Stimulated activated CD8-positive, alpha-beta memory T cell treated with anti-CD3 and anti-CD28 coated beads, Interleukin-7, amount 100 ng/mL, for 24 hours (primary cell): ENCODE data around the gene PRSS53.

ENCODE experiments used
- DNase-seq: peaks from one replicate; pipeline ENCODE4 v3.0.0-alpha.2; 2020; ENCODE audit warnings: low read depth

The PRSS53 gene

GRCh38 chr16:31077592-31078396 lies 10.9 kb downstream of the PRSS53 start:
- no peak for DNase-seq

- no peak for DNase-seq
Observed at GRCh38 chr16:31077024-31077423, 11.7 kb downstream of the PRSS53 start.

DNA sequence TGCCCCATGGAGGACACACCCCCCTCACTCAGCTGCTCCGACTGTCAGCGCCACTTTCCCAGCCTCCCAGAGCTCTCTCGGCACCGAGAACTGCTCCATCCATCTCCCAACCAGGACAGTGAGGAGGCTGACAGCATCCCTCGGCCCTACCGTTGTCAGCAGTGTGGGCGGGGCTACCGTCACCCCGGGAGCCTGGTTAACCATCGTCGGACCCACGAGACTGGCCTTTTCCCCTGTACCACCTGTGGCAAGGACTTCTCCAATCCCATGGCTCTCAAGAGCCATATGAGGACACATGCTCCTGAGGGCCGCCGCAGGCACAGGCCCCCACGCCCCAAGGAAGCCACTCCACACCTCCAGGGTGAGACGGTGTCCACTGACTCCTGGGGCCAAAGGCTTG lies 12.4 kb downstream of the PRSS53 start:
- no peak for DNase-seq

DNA sequence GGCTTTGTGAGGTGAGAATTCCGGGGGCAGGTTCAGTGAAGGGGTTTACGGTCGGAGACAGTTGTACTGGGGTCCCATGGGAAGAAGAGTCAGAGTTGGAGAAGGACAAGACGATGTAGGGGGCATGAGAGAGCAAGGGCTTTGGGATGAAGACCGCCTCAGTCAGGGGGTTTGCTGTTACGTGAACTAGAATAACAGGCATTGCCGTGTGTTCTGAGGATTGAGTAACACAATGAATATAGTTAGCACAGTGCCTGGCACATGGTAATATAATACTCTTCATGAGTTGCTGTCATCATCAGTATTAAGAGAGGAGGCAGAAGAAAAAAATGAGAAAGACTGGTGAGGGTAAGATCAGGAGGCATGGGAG lies 13.9 kb downstream of the PRSS53 start:
- no peak for DNase-seq

GRCh38 chr16:31073970-31074813 lies 14.6 kb downstream of the PRSS53 start, which contains the start of the genes ZNF646 and ZNF668:
ZNF646 (plus strand) TSS chr16:31074422; CDS start chr16:31076325, 1,903 bp downstream.
ZNF668 (minus strand) TSS chr16:31074240; CDS start chr16:31064459, 9,781 bp downstream.
- peak; percentile 95 for DNase-seq

GRCh38 chr16:31073142-31073969 lies 15.4 kb downstream of the PRSS53 start:
- DNase-seq: peak; percentile 85

DNA sequence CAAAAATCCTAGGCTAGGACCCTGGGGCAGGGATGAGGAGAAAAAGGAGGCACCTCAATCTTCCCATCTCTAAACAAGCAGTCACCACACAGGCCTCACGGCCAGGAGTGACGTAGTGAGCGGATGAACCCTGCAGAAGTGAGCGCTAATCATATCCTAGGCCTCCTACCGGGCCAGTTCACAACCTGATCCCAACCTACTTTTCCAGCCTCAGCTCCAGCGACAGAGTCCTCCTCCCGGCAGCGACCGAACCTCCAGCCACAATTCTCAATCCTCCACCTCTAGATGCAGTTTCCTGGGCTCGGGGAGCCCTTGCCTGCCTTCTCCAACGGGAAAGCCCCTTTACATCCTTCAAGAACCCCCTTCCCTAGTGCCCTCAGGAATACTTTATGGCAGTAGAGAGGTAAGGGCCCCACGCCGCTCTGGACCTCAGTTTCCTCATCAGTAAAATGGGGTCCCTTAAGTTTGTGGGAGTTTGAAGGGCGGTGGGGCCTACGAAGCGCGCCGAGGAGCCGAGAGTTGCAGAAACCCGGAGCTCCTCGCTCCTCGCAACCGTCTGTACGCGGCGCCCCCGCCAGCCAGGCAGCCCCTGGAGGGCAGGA lies 16.1 kb downstream of the PRSS53 start:
- no peak for DNase-seq

DNA sequence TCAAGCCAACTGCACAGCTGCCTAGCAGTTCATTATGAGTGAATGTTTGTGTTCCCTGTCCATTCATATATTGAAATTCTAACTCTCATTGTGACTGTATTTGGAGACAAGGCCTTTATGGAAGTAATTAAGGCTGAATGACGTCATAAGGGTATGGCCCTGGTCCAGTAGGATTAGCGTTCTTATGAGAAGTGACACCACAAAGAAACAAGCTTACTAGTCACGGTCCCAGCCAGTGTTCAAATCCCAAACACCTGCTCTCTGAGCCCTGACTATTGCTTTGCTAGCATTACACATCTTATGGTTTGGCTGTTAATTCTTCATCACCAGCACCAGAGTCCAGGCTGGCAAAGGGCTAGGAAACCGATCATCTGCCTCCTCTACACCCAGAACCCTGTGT lies 16.9 kb downstream of the PRSS53 start:
- DNase-seq: no peak

DNA sequence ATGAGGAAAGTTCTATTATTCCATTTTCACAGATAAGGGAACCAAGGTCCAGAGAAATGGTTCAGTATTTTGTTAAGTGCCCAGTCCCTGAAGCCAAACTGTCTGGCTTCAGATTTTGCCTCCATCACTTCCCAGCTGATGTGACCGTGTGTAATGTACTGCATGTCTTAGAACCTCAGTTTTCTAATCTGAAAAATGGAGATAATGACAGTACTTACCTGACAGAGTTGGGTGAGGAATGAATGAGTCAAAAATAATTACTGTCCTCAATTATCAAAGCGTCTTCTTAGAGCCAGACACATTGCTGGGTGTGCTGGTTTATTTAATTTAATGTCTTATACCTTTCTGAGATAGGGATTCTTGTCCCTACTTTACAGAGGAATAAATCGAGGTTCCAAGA lies 21.4 kb downstream of the PRSS53 start:
- DNase-seq: no peak

- no peak for DNase-seq
Observed at GRCh38 chr16:31064882-31065461, 23.8 kb downstream of the PRSS53 start.

DNA sequence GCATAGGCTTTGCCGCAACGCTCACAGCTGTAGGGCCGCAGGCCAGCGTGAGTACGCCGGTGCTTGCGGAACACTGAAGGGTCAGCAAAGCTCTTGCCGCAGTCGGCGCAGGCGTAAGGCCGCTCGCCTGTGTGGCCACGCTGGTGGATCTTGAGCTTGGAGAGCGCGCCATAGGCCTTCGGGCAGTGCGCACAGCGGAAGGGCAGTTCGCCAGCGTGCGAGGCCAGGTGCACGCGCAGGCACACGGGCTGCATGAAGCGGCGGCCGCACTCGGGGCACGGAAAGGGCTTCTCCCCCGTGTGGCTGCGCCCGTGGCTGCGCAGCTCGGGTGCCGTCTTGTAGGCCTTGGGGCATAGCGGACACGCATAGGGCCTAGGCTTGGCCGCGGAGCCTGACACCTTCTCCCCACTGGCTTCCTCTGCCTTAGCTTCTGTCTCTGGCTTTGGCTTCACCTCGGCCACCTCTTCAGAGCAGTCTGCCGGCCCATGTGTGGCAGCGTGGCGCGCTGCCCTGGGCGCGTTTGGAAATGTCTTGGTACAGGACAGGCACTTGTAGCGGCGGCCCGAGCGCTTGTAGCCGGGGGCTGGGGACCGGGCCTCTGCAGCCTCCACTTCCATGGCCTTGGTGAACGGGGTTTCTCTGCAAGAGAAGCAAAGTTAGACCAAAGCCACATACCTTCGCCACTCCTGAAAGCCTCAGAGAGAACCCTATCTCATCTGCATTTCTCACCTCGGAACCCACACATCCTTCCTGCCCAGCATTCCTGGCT lies 24.7 kb downstream of the PRSS53 start:
- DNase-seq: no peak

DNA sequence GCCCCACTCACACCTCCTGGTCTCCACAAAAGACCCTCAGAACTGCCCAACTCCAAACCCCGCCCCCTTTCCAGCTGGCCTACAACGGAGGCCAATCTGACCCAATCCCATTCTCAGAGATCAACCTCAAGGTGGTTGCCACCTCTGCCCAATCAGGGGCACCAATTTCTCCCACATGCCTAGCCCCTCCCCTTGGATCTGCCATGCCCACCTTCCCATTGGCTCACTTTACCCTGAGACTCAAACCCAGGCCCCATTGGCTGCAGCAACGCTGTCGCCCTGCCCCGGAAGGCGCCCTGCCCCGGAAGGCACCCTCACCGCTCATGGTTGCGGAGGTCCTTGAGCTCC lies 25.3 kb downstream of the PRSS53 start:
- DNase-seq: no peak

DNA sequence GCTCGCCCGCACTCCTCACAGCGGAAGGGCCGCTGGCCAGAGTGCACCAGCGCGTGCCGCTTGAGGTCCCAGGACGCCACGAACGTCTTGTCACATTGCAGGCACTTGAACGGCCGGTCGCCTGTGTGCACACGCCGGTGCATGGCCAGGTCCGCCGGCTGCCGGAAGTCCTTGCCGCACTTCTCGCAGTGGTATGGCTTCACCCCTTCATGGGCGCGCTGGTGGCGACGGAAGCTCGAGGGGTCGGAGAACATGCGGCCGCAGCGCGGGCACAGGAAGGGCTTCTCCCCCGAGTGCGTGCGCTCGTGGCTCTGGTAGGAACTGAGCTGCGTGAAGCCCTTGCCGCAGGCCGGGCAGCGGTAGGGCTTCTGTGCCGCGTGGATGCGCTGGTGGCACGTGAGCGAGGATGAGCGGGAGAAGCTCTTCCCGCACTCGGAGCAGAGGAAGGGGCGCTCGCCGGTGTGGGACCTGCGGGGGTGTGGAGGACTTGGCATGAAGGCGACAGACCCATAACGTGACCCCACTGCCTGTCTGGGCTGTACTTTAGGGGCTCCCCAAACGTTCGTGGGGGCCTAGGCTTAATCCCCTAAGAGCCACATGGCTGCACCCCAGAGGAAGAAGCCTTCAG lies 26.8 kb downstream of the PRSS53 start:
- DNase-seq: no peak

- no peak for DNase-seq
Observed at GRCh38 chr16:31061126-31061812, 27.5 kb downstream of the PRSS53 start.

- no peak for DNase-seq
Observed at GRCh38 chr16:31055613-31056012, 33.1 kb downstream of the PRSS53 start.

GRCh38 chr16:31052114-31052513 lies 36.6 kb downstream of the PRSS53 start:
- no peak for DNase-seq

DNA sequence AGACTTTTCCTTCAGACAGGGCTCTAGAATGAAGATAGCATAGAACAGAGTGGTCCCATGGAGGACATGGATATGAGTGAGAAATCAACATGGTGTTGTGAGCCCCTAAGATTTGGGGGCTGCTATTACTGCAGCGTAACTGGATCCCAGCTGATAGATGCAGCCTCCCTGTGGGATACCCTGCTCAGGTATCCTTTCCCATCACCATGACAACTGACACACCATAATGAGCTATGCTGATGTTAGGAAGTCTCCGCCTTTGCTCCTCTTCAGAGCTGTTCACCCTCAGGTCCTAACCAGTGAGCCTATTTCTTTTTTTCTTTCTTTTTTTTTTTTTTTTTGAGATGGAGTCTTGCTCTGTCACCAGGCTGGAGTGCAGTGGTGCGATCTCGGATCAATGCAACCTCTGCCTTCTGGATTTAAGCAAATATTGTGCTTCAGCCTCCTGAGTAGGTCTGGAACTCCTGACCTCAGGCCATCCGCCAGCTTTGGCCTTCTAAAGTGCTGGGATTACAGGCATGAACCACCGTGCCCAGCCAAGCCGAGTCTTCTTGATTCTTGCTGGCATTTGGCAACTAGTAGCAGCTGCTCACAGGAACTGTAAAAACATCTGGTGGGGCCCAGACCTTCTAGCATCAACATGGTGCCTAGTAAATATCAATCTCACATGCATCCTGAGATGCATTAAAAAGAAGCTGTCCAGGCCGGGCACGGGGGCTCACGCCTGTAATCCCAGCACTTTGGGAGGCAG lies 38.3 kb downstream of the PRSS53 start:
- DNase-seq: no peak

- no peak for DNase-seq
Observed at GRCh38 chr16:31043898-31044481, 44.8 kb downstream of the PRSS53 start.

- DNase-seq: no peak
Observed at GRCh38 chr16:31043352-31043751, 45.4 kb downstream of the PRSS53 start.
